GM21390 (cell line): ENCODE data around the gene PYM1.

Source experiments
- ATAC-seq: cut with Tn5 transposase; IDR thresholded peaks from one replicate; pipeline ENCODE4 v1.9.1; 2021; ENCODE audit not compliant: unreplicated experiment

The PYM1 gene

DNA sequence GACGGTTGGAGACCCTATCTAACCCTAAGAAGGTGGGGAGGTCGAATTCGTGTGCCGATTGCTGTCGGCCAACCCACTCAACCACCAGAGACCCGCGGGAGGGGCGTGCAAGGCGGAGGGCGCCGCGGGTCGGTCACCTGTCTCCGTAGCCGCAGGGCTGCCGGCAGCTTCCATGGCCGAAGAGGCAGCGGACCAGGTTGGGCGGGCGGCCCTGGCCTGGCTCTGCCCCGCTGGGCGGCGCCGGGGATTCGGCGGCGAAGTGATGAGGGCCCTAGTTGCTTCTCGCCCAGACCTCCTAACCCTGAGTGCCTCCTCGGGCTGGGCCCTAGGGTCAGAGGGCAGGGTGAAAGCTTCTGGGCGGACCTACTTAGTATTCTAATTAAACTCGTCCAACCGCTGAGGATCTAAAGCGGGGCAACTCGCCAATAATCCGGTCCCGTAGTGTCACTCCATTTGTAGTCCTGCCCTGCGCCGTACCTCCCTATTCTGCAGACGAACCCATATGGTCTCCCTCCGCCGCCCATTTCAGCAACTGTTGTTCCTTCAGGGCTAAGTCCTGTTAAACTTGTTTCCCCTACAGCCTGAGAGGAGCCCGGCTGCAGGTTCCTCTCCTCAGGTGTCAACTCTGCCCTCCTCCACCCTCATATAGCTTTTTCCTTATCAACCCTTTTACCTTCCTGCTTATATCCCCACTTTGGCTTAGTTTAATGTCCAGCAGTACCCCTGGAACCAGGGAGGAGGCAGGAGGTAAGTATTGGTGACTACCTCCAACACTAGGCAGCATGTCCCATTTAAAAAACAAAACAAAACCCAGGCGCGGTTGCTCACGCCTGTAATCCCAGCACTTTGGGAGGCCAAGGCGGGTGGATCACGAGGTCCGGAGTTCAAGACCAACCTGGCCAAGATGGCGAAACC lies at the start of gene PYM1:
Gene PYM1, minus strand, starts transcription at position 307 of the 915 bp plus-strand sequence. Its CDS starts 133 bp downstream, at position 174.
- peak; percentile 35 for ATAC-seq

DNA sequence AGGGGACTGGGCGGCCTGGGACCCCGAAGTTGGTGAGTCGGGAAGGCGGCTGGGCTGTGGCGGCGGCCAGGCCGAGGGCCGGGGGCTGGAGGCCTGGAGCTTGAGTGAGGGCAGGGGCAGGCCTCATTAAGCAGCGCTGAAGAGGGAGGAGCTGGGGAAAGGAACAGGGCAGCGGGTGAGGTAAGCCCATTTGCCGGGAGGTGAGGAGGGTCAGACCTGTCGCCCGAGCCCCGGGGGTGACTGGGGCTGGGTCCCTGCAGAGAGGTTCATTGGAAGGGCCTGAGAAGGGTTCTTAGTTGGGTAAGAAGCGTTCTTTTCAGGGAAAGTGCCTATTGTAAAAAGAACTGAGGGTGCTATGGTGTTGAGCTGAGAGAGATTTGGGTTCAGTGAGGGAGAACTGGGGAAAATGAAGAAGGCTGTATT lies 46.6 kb upstream of the PYM1 start:
- ATAC-seq: peak; percentile 13

DNA sequence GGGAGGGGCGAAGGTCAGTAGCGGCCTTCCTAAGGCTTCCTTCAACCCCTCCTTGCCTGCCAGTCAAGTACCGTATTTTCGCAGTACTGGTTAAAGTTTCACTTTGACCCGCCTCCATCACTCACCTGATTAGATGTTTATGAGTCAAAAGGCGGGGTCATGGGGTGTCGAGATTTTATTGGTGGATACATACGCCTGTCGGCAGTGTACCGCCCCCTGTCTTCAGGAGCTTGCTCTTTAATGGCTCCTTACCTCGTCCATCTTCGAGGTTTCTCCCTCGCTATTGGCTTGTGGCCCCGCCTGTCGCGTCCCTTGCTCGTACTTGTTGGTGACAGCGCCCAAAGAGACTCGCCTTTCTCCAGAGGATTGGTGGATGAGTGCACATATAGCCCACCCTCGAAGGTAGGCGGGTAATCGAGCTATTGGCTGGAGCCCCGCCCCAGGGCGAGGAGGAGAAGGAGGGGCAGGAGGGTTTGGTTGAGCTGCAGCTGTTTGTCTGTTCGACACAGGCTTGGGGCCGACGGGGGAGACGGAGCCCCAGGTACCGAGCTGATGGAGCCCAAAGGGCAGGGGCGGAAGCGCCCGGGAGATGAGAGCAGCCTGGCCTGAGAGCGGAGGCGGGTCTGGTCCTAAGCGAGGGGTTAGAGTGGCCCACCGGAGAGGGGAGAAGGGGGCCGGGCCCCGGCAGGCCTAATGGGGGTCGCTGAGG lies 46.1 kb upstream of the PYM1 start, which contains the start of gene RAB5B:
Gene RAB5B, plus strand, starts transcription at position 480 of the 709 bp plus-strand sequence. CDS start 12,883 bp downstream, outside the sequence.
- peak; percentile 92 for ATAC-seq

GRCh38 chr12:55972911-55973598 lies 45.4 kb upstream of the PYM1 start:
- no peak for ATAC-seq

GRCh38 chr12:55972456-55972855 lies 44.8 kb upstream of the PYM1 start:
- no peak for ATAC-seq

DNA sequence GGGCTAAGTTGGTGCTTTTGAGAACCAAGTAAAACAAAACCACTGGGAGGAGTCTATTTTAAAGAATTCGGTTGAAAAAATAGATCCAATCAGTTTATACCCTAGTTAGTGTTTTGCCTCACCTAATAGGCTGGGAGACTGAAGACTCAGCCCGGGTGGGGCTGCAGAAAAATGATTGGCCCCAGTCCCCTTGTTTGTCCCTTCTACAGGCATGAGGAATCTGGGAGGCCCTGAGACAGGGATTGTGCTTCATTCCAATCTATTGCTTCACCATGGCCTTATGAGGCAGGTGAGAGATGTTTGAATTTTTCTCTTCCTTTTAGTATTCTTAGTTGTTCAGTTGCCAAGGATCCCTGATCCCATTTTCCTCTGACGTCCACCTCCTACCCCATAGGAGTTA lies 44.3 kb upstream of the PYM1 start:
- no peak for ATAC-seq

DNA sequence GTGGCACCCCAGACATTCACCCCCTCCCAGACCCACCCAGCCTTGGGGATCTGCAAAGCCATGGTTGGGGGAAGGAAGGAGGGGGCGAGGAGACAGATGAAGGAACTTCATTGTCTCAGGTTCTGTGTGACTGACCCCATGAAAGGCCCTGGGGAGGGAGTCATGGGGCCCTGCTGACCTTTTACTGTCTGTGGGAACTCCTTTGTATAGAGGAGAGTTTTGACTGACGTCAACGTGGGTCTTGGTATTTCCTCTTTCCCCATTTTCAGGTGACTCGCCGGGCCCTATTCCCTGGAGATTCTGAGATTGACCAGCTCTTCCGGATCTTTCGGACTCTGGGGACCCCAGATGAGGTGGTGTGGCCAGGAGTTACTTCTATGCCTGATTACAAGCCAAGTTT lies 43.1 kb upstream of the PYM1 start:
- ATAC-seq: no peak

- ATAC-seq: no peak
Measured at GRCh38 chr12:55969356-55969755, 41.7 kb upstream of the PYM1 start.

GRCh38 chr12:55966408-55967281 lies 39.0 kb upstream of the PYM1 start, which contains the start of gene CDK2:
CDK2 (plus strand) TSS chr12:55966830; CDS start chr12:55967009, 179 bp downstream.
- ATAC-seq: peak; percentile 91

- ATAC-seq: peak; percentile 19
Measured at GRCh38 chr12:55965941-55966407, 38.3 kb upstream of the PYM1 start, which contains the start of gene PMEL. PMEL (minus strand) TSS chr12:55966042; CDS start chr12:55966011, 31 bp downstream.

DNA sequence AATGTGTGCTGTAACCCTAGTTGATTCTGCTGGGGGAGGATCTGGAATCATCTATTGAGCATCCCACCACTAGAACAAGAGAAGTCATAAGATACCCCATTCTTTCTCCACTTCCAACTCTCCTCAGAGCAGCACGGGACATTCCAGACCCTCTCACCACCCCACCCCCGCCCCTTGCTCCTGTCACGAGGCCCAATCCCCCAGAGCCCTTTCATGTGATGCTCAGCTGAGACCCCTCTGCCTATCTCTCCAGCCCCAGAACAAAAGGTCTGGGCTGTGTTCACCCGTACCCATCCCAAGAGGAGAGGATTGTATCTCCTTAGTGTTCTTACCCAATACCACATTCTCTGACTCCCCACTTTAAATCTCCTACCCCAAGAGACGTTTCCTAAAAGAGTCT lies 37.5 kb upstream of the PYM1 start:
- no peak for ATAC-seq

- ATAC-seq: no peak
Measured at GRCh38 chr12:55963760-55964159, 36.1 kb upstream of the PYM1 start.

GRCh38 chr12:55957106-55957859 lies 29.6 kb upstream of the PYM1 start:
- ATAC-seq: no peak

GRCh38 chr12:55955800-55956508 lies 28.3 kb upstream of the PYM1 start:
- ATAC-seq: no peak

- no peak for ATAC-seq
Measured at GRCh38 chr12:55955344-55955743, 27.6 kb upstream of the PYM1 start.

- no peak for ATAC-seq
Measured at GRCh38 chr12:55946553-55946952, 18.9 kb upstream of the PYM1 start.

DNA sequence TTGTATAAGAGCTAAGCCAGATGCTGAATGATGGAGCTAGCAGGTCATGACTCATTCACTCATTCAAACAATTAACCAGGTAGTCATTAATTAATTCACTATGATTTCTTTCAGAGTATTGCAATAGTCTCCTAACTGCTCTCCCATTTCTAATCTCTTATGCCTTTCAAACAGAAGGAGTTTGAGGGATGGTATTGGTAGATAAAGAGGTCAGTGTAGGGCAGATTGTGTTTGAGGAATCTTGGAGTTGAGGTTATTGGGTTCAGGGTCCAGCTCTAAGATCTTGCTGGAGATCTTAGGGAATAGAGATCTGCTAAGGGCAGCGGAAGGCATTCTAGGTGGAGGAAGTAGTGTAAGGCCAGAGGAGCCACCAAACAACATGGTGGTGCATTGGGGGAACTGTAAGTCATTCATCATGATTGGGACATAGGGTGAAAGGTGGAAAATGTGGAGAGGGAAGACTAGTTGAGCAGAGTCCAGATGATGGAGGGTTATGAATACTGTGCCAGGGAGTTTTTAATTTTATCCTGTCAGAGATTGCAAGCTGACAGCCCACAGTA lies 15.0 kb upstream of the PYM1 start:
- ATAC-seq: no peak

- no peak for ATAC-seq
Measured at GRCh38 chr12:55942055-55942454, 14.4 kb upstream of the PYM1 start.
